ENCODE results near the gene FRMD8.
A peak's percentile ranks its signal among the peaks of the same experiment; 100 is the strongest.

- TF ChIP-seq CTCF (IDR thresholded peaks at IDR 0.05) (no peak), POLR2A (IDR thresholded peaks at IDR 0.05) (peak in 1 of 2 donors; percentile 12)
These were observed 50.1 kb downstream of the FRMD8 start for GRCh38 chr11:65436412-65437032.
